ENCODE measurements around the gene DNM2.

DNA sequence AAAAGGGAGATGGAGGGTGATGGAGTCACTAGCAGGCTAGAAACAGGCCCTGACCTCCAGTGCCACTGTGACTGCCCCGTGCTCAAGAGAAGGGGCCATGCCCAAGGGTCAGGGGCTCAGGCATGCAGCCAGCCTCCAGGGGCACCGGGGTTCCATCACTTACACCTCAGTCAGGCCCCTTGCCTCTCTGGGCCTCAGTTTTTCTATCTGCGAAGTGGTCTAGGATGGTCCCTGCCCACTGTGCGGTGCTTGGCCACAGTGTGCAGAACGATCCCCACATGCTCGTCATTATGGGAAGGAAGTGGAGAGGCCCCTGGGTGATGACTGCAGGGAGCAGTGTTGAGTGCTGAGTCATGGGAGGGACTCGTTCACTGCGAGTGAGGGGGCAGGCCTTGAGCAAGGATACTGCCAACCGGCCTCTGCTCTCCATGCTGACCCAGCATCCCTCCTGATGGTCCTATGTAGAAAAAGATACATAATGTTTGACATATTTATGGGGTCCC lies 95.1 kb downstream of the DNM2 start:
- TF ChIP-seq, protein P1, sequence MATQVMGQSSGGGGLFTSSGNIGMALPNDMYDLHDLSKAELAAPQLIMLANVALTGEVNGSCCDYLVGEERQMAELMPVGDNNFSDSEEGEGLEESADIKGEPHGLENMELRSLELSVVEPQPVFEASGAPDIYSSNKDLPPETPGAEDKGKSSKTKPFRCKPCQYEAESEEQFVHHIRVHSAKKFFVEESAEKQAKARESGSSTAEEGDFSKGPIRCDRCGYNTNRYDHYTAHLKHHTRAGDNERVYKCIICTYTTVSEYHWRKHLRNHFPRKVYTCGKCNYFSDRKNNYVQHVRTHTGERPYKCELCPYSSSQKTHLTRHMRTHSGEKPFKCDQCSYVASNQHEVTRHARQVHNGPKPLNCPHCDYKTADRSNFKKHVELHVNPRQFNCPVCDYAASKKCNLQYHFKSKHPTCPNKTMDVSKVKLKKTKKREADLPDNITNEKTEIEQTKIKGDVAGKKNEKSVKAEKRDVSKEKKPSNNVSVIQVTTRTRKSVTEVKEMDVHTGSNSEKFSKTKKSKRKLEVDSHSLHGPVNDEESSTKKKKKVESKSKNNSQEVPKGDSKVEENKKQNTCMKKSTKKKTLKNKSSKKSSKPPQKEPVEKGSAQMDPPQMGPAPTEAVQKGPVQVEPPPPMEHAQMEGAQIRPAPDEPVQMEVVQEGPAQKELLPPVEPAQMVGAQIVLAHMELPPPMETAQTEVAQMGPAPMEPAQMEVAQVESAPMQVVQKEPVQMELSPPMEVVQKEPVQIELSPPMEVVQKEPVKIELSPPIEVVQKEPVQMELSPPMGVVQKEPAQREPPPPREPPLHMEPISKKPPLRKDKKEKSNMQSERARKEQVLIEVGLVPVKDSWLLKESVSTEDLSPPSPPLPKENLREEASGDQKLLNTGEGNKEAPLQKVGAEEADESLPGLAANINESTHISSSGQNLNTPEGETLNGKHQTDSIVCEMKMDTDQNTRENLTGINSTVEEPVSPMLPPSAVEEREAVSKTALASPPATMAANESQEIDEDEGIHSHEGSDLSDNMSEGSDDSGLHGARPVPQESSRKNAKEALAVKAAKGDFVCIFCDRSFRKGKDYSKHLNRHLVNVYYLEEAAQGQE (IDR thresholded peaks at IDR 0.05; ENCODE audit: insufficient read depth in 1 of 2, low read depth in 2 of 2, low read length in 1 of 2): no peak
- TF ChIP-seq, protein P2, sequence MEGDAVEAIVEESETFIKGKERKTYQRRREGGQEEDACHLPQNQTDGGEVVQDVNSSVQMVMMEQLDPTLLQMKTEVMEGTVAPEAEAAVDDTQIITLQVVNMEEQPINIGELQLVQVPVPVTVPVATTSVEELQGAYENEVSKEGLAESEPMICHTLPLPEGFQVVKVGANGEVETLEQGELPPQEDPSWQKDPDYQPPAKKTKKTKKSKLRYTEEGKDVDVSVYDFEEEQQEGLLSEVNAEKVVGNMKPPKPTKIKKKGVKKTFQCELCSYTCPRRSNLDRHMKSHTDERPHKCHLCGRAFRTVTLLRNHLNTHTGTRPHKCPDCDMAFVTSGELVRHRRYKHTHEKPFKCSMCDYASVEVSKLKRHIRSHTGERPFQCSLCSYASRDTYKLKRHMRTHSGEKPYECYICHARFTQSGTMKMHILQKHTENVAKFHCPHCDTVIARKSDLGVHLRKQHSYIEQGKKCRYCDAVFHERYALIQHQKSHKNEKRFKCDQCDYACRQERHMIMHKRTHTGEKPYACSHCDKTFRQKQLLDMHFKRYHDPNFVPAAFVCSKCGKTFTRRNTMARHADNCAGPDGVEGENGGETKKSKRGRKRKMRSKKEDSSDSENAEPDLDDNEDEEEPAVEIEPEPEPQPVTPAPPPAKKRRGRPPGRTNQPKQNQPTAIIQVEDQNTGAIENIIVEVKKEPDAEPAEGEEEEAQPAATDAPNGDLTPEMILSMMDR (IDR thresholded peaks at IDR 0.05): no peak
- TF ChIP-seq POLR2AphosphoS5 (IDR thresholded peaks at IDR 0.05; ENCODE audit: low read depth, low read length): no peak
